GM12878 (cell line): ENCODE results near the gene UHRF2.

Source experiments
- CTCF ChIP-seq, 3 experiments: IDR thresholded peaks in 2 of 3; conservative IDR thresholded peaks in 1 of 3; 2 replicates each; pipeline ENCODE4 v1.5.1; 2011; ENCODE audit warnings: low read depth in 3 of 3, low read length in 3 of 3, mild to moderate bottlenecking in 3 of 3, control low read depth in 2 of 3, moderate library complexity in 2 of 3, inconsistent platforms in 1 of 3, mixed read lengths in 1 of 3; ENCODE audit not compliant: control insufficient read depth in 2 of 3, insufficient read depth in 1 of 3; ENCODE audit errors: extremely low read depth in 1 of 3
- EP300 ChIP-seq, 2 experiments: fragments of 150-350 bp in 1 of 2; IDR thresholded peaks; 2 replicates each; pipeline ENCODE4 v1.6.1; 2011 to 2012; ENCODE audit warnings: low read depth in 2 of 2, low read length in 2 of 2, borderline replicate concordance in 1 of 2, improper control_type of control experiment in 1 of 2, inconsistent platforms in 1 of 2; ENCODE audit not compliant: control insufficient read depth in 1 of 2
- EZH2 ChIP-seq: IDR thresholded peaks from 2 replicates; pipeline ENCODE4 v1.6.1; 2012; ENCODE audit warnings: low read depth, mild to moderate bottlenecking, control low read depth, inconsistent platforms, low read length, borderline replicate concordance; ENCODE audit not compliant: control insufficient read depth
- NRF1 ChIP-seq: conservative IDR thresholded peaks from 2 replicates; pipeline ENCODE4 v1.6.1; 2011; ENCODE audit warnings: mild to moderate bottlenecking, low read depth, low read length, improper control_type of control experiment
- POLR2AphosphoS5 ChIP-seq: IDR thresholded peaks from 2 replicates; pipeline ENCODE4 v1.6.1; 2011; ENCODE audit warnings: mild to moderate bottlenecking, low read length, inconsistent platforms
- SIN3A ChIP-seq: IDR thresholded peaks from 2 replicates; pipeline ENCODE4 v1.6.1; 2012; ENCODE audit warnings: low read depth, low read length, improper control_type of control experiment
- SIX5 ChIP-seq: IDR thresholded peaks from 2 replicates; pipeline ENCODE4 v1.6.1; 2011; ENCODE audit warnings: mild to moderate bottlenecking, low read depth, low read length, moderate library complexity; ENCODE audit not compliant: severe bottlenecking
- SMARCA5 ChIP-seq: fragments of 450-650 bp; IDR thresholded peaks from 2 replicates; pipeline ENCODE4 v1.6.1; 2017; ENCODE audit warnings: mild to moderate bottlenecking

GRCh38 chr9:6459718-6460117, 46.7 kb downstream of the UHRF2 start:
- TF ChIP-seq CTCF (IDR thresholded peaks at IDR 0.05 in 2 of 3, conservative IDR thresholded peaks at IDR 0.05 in 1 of 3; ENCODE audit: control insufficient read depth in 2 of 3, extremely low read depth in 1 of 3, insufficient read depth in 1 of 3, low read depth in 3 of 3, low read length in 3 of 3) (no peak), SIN3A (no peak), POLR2AphosphoS5 (no peak), SMARCA5 (no peak), SIX5 (no peak), NRF1 (no peak), EZH2 (no peak), EP300 (IDR thresholded peaks at IDR 0.05; ENCODE audit: borderline replicate concordance in 1 of 2, control insufficient read depth in 1 of 2, low read depth in 2 of 2, low read length in 2 of 2) (no peak)
